Astrocyte of the cerebellum (primary cell): ENCODE measurements around the gene ETV7.
"Not testable (repeated sequence)": the region's sequence is repeated elsewhere in the genome, so short reads cannot be mapped to it uniquely, and the experiment has no call there.

ENCODE experiments used
- DNase-seq: peaks from one replicate; pipeline ENCODE4 v3.0.0-alpha.2; 2011; ENCODE audit warnings: low read depth
- H3K4me3 ChIP-seq: 2 replicates; pipeline ENCODE4 v1.5.1; 2011; ENCODE audit warnings: mild to moderate bottlenecking, low read depth, low read length, moderate library complexity
- CTCF ChIP-seq: IDR thresholded peaks from 2 replicates; pipeline ENCODE4 v1.5.1; 2012; ENCODE audit warnings: low read length, low read depth, moderate library complexity, mild to moderate bottlenecking; ENCODE audit errors: missing control alignments
- in situ Hi-C: cut with HindIII; loops from 2 replicates; pipeline ENCODE4 v1.10.0; 2017; ENCODE audit warnings: low sequenced_read_pairs

The ETV7 gene

GRCh38 chr6:36413489-36414480 lies 26.3 kb upstream of the ETV7 start:
- TF ChIP-seq CTCF, result no peak
- no peak overlapping the region for H3K4me3 ChIP-seq
- in situ Hi-C loops, result no loop called here
- DNase-seq, result no peak

- DNase-seq, H3K4me3 ChIP-seq, in situ Hi-C loops: not testable (repeated sequence)
These were observed 22.2 kb upstream of the ETV7 start for GRCh38 chr6:36409718-36410117.

- no peak for DNase-seq
- no peak for TF ChIP-seq CTCF
- H3K4me3 ChIP-seq, result no peak overlapping the region
- in situ Hi-C loops, result no loop called here
These were observed 16.7 kb upstream of the ETV7 start for GRCh38 chr6:36404164-36404563.

GRCh38 chr6:36402481-36402880 lies 15.0 kb upstream of the ETV7 start:
- no peak for TF ChIP-seq CTCF
- H3K4me3 ChIP-seq, result no peak overlapping the region
- in situ Hi-C loops, result no loop called here
- no peak for DNase-seq

- TF ChIP-seq CTCF, result no peak
- in situ Hi-C loops, result no loop called here
- no peak overlapping the region for H3K4me3 ChIP-seq
- no peak for DNase-seq
These were observed 12.5 kb upstream of the ETV7 start for GRCh38 chr6:36399970-36400369.

- no peak overlapping the region for H3K4me3 ChIP-seq
- in situ Hi-C loops, result no loop called here
- DNase-seq, result no peak
- TF ChIP-seq CTCF, result no peak
These were observed 5.2 kb upstream of the ETV7 start for GRCh38 chr6:36392621-36393020.

- in situ Hi-C loops, result no loop called here
- H3K4me3 ChIP-seq, result no peak overlapping the region
- DNase-seq, result no peak
- TF ChIP-seq CTCF, result no peak
These were observed 1.9 kb upstream of the ETV7 start for GRCh38 chr6:36389353-36389752.
